Right lobe of liver (tissue), 6 donors: ENCODE measurements around the gene GPRC5B. TPM values are rescaled to one million over a fixed set of nuclear protein-coding genes. Genes with fewer than 3 reads are reported as not detected.
A peak's percentile ranks its signal among the peaks of the same experiment; 100 is the strongest.

ENCODE experiments used
- ATAC-seq, 4 donors: fragments of 200-7000 bp; cut with Tn5 transposase; one replicate each; pipeline ENCODE4 v1.9.1; 2020; ENCODE audit warnings: mild to moderate bottlenecking in 4 of 4, moderate library complexity in 4 of 4
- DNase-seq, 3 donors: peaks; one replicate each; pipeline ENCODE4 v3.0.0-alpha.2; 2020
- H3K27ac ChIP-seq, 3 donors: fragments of 200-600 bp; one replicate each; pipeline ENCODE4 v1.8.0; 2022
- H3K27me3 ChIP-seq, 2 donors: fragments of 200-600 bp; one replicate each; pipeline ENCODE4 v1.8.0; 2022
- H3K36me3 ChIP-seq, 4 donors: fragments of 200-600 bp; sonication (generic) in 1 of 4; one replicate each; pipeline versions ENCODE4 v1.5.1 to v1.8.0; 2017 to 2022; ENCODE audit warnings: control low read depth in 1 of 4
- H3K4me1 ChIP-seq, 4 donors: fragments of 200-600 bp; sonication (generic) in 1 of 4; one replicate each; pipeline versions ENCODE4 v1.5.1 to v1.8.0; 2017 to 2022; ENCODE audit warnings: control low read depth in 1 of 4
- H3K4me3 ChIP-seq, 3 donors: fragments of 200-600 bp; one replicate each; pipeline ENCODE4 v1.8.0; 2022
- H3K9me3 ChIP-seq, 4 donors: fragments of 200-600 bp; sonication (generic) in 1 of 4; one replicate each; pipeline versions ENCODE4 v1.5.1 to v1.8.0; 2017 to 2022; ENCODE audit warnings: control low read depth in 1 of 4
- CTCF ChIP-seq, 4 donors: fragments of 200-600 bp in 3 of 4; fragments of 450-650 bp in 1 of 4; IDR thresholded peaks; one replicate each; pipeline versions ENCODE4 v1.5.1 to v1.8.0; 2016 to 2022; ENCODE audit warnings: antibody characterized with exemption in 4 of 4, mild to moderate bottlenecking in 2 of 4
- POLR2A ChIP-seq: fragments of 450-650 bp; IDR thresholded peaks from one replicate; pipeline ENCODE4 v1.6.1; 2017; ENCODE audit warnings: antibody characterized with exemption, mild to moderate bottlenecking
- WGBS: methylation state at CpG from one replicate; pipeline ENCODE4 v1.1.6; 2018; ENCODE audit warnings: low coverage, low lambda C conversion rate; ENCODE audit not compliant: insufficient coverage; ENCODE audit errors: missing lambda C conversion rate; 5-methylcytosine and 5-hydroxymethylcytosine counted together
- intact Hi-C, 2 donors: fragments of 100-400 bp; cut with DNase I; formaldehyde crosslinking; loops; one replicate each; pipeline versions ENCODE4 v1.11.2 to v1.14.1; 2022
- total RNA-seq, 6 experiments: library from RNA; depleted of rRNA in 2 of 6; stranded (reverse); fragments of >200 nt in 2 of 6; fragmentation: NEBNext Ultra II Directional in 3 of 6; extraction: Animal tissue kit (Norgen Biotek cat#: 25700) in 3 of 6; gene quantifications; one replicate each; pipeline versions ENCODE4 v1.1.0 to v1.2.4, GENCODE V29; 2016 to 2023
- donor health status: DM: no; HTN: yes; CAD: no.
- donor health status: DM: no; HTN: no; CAD: no.
- donor health status: DM: no; HTN: no; CAD: no.
- donor health status: DM: no; HTN: yes; CAD: no.
- donor health status: DM: no; HTN: yes; CAD: no.

GPRC5B gene
- total RNA-seq, 6 experiments from 2014 or later, result 2.6 to 20.8 (median 5.1) TPM

- TF ChIP-seq CTCF (IDR thresholded peaks at IDR 0.05) (no peak), POLR2A (no peak)
- no peak for ATAC-seq
- WGBS, result 61% methylated on average over 7 of the region's 7 CpGs
- H3K9me3 ChIP-seq, result no peaks in the 10 kb centered on the region
- no peak for DNase-seq
- no peaks in the 10 kb centered on the region for H3K4me1 ChIP-seq
- H3K4me3 ChIP-seq, result no peak overlapping the region
- H3K27ac ChIP-seq, result no peak overlapping the region
- intact Hi-C loops, result loop anchor here (10.0 kb wide), 3 partner anchors 394 to 484 kb away; no protein-coding TSS in a partner anchor
- no peaks in the 10 kb centered on the region for H3K36me3 ChIP-seq
- no peaks in the 10 kb centered on the region for H3K27me3 ChIP-seq
Measured at GRCh38 chr16:19901164-19901563, 16.5 kb upstream of the GPRC5B start.

GRCh38 chr16:19899605-19899955, 14.9 kb upstream of the GPRC5B start:
- Histone ChIP-seq H3K4me1 (no peaks in the 10 kb centered on the region), H3K36me3 (no peaks in the 10 kb centered on the region), H3K4me3 (no peak overlapping the region), H3K27ac (no peak overlapping the region), H3K9me3 (no peaks in the 10 kb centered on the region), H3K27me3 (no peaks in the 10 kb centered on the region)
- intact Hi-C loops, result no loop called here
- DNase-seq (no peak), ATAC-seq (no peak)
- 39% methylated on average over 4 of the region's 5 CpGs for WGBS
- TF ChIP-seq CTCF (IDR thresholded peaks at IDR 0.05), result no peak
- no peak for TF ChIP-seq POLR2A

- ATAC-seq (peak; percentile 64 to 81 (median 78)), DNase-seq (peak in 1 of 3 donors; percentile 50)
- no peak overlapping the region for H3K4me3 ChIP-seq
- H3K4me1 ChIP-seq, result no peaks in the 10 kb centered on the region
- no peak for TF ChIP-seq POLR2A
- TF ChIP-seq CTCF (IDR thresholded peaks at IDR 0.05), result peak; percentile 59 to 65 (median 64)
- intact Hi-C loops, result no loop called here
- WGBS, result under 1% methylated on average over 12 of the region's 13 CpGs
- no peak overlapping the region for H3K27ac ChIP-seq
- H3K9me3 ChIP-seq, result no peaks in the 10 kb centered on the region
- H3K27me3 ChIP-seq, result no peaks in the 10 kb centered on the region
- no peaks in the 10 kb centered on the region for H3K36me3 ChIP-seq
Measured at GRCh38 chr16:19898924-19899604, 14.4 kb upstream of the GPRC5B start.

GRCh38 chr16:19898166-19898565, 13.5 kb upstream of the GPRC5B start:
- no peak overlapping the region for H3K27ac ChIP-seq
- DNase-seq (no peak), ATAC-seq (no peak)
- no peaks in the 10 kb centered on the region for H3K4me1 ChIP-seq
- H3K9me3 ChIP-seq, result no peaks in the 10 kb centered on the region
- intact Hi-C loops, result no loop called here
- TF ChIP-seq POLR2A (no peak), CTCF (IDR thresholded peaks at IDR 0.05) (no peak)
- no peaks in the 10 kb centered on the region for H3K27me3 ChIP-seq
- no peak overlapping the region for H3K4me3 ChIP-seq
- no peaks in the 10 kb centered on the region for H3K36me3 ChIP-seq
- WGBS, result 57% methylated on average over 1 of the region's 5 CpGs
